Stimulated activated CD4-positive, alpha-beta T cell treated with anti-CD3 and anti-CD28 coated beads, Interleukin-2, amount 100 ng/mL, for 48 hours (primary cell): ENCODE results near the gene RYR3.

Source experiments
- DNase-seq, 2 donors: peaks; one replicate each; pipeline ENCODE4 v3.0.0-alpha.2; 2020

The RYR3 gene

DNA sequence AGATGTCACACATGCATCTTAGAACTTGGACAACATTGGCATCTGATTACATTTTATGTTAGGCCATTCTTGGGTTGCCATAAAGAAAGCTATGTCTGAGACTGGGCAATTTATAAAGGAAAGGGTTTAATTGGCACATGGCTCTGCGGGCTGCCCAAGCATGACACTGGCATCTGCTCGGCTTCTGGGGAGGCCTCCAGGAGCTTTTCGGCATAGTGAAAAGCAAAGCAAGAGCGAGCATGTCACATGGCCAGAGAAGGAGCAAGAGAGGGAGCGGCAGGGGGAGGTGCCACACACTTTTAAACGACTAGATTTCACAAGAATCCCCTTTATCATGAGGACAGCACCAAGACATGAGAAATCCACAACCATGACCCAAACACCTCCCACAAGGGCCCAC, 11.3 kb downstream of the RYR3 start:
- DNase-seq: no peak

DNA sequence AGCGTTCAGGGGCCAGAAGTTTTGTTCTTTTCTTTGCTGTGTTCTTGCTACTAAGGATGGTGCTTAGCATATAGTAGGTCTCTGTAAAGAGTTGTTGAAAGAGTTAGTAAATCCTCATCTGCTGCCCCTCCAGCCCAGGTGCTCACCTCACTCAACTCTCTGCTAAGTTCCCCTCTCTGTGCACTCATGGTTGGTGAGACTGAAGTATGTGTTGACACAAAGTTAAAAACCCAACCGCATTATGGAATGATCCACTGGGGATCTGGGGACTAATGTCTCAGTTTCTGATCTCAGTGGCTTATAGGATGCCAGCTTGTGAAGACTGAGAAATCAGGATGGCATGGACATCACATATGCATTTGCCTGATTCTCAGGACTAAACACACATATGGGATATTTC, 13.8 kb downstream of the RYR3 start:
- DNase-seq: no peak

DNA sequence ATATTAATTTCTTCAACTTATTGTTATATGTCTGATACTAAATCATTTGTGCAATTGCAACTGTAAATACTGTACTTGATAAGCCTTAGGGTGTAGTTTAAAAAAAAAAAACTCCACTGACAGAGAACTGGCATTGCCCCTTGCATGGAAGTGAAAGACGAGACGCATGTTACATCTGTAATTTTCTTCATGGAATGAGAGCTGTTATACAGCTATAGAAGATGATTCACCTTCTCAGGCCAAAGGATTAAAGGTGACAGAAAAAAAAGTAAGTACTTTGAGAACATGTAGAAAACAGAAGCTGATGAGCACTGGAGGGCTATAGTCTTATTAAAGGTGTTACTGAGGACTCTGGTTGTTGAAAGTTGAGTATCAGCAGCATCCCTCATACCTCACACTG, 16.1 kb downstream of the RYR3 start:
- DNase-seq: no peak

DNA sequence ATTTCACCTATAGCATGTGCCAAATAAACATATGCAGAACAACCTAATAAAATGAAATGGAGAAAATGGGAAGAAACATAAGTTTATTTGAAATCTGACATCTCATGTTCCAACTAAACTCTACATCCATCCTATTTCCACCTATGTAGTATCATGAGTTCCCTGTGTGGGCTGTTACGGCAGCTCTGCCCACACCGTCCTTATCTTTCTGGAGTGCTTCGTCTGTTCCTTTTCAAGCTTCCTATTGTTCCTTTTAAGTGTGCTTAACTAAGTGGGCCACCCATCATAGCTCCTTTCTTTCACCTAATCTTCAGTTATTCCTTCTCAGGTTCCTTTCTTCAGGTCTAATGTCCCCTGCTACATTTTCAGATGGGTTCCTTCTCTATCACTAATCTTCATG, 17.3 kb downstream of the RYR3 start:
- no peak for DNase-seq

DNA sequence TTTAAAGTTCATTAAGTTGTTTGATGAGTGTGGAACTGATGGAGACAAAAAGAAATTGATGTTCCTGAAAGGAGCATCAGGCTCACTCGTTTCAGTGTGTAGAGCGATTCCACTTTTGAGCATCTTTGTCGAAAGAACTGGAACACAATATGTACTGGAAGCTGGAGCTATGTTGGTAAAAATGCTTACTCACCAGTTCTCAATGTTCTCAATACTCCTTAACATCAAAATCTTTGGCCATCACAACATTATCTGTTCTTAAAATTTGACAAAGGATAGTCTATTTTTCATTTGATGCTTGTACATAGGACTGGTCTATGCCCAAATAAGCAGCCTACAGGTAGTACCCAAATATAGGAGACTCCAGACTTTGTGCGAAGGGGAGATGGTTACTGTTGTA, 18.7 kb downstream of the RYR3 start:
- DNase-seq: no peak

- no peak for DNase-seq
Measured at GRCh38 chr15:33330931-33331330, 20.2 kb downstream of the RYR3 start.

- no peak for DNase-seq
Measured at GRCh38 chr15:33341953-33342352, 31.2 kb downstream of the RYR3 start.

DNA sequence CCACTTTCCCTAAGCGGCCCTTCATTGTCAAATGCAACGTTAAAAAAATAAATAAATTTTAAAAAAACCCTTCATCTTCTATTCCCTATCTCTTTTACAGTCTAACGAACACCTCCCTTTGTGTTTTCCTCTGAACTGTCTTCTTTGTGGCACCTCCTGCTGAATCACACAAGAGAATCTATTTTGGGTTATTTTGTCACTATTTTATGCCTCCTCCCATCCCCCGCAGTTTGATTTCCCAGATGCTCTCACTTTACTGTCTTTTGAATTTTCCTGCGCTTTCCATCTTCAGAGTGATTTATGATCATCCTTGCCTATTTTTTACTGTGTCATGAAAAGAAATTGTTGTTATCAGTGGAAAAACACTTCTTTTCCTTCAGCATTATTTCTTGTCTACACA, 32.5 kb downstream of the RYR3 start:
- DNase-seq: no peak

DNA sequence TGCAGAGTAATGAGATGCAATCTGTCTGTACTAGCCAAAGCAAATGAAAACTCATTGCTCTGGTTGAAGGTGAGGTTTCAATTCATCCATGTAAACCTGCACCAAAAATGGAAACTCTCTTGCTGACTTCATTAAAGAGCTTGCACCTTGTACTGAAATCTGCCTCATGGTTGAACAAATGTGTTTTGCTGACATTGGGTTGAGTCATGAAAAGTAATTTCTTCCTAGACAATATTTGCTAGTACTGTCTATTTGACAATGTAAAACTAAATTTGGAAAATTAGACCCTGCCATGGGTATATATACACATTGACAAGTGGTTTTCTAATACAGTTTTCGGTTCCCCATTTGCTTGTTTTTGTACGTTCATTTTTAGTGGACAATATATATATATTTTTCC, 33.3 kb downstream of the RYR3 start:
- DNase-seq: no peak

DNA sequence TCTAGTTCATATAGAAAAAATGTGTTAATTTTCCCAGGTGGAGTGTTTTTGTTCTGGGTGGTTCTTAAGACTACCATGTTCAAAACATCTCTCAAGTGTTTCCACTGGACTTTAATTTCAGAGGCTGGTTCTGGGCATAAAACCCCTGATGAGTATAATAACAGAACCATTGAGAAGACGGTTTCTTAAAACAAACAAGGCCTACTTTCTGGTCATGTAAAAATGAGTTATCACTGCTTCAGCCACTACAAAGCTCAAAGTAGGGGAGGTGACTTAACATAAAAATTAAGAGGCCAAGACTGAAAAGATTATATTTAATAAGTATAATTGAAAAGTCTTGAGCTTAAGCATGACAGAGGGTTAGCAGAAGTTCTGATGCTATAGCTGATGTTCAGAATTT, 33.8 kb downstream of the RYR3 start:
- no peak for DNase-seq

GRCh38 chr15:33354411-33354810, 43.6 kb downstream of the RYR3 start:
- no peak for DNase-seq

DNA sequence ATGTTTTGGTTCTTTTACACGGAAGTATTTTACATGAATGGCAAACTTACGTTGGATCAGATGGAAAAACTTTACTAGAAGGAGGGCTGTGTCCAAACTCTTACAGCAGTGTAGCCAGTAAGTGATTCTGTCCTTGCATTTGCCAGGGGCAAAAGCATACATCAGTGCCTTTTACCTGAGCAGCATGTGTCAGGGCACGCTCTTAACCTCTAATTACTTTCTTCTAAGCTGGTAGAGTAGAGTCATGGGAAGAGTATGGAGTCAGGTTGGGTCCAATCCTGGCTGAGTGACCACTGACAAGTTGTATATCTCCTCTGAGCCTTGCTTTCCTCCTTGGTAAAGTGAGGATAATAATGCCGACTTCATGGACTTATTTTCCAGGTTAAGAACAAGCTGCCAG, 47.1 kb downstream of the RYR3 start:
- DNase-seq: no peak

DNA sequence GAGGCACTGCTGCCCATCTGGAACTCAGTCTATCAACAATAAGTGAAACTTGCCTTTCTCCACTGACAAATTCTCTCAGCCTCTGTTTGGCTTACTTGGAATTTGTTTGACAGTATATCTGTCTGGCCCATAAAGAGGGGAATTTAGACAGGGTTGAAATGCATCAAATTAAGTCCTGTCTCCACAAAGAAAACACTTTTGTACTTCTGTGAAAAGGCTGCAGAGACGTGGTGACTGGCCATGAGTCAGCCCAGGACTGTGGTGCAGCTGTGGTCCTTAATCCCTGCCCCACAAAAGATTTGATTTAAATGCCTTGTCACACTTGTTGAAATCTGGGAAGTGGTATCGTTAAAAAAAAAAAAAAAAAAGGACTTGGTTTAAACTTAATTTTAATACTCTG, 47.5 kb downstream of the RYR3 start:
- DNase-seq: no peak

- no peak for DNase-seq
Measured at GRCh38 chr15:33360886-33361285, 50.1 kb downstream of the RYR3 start.

DNA sequence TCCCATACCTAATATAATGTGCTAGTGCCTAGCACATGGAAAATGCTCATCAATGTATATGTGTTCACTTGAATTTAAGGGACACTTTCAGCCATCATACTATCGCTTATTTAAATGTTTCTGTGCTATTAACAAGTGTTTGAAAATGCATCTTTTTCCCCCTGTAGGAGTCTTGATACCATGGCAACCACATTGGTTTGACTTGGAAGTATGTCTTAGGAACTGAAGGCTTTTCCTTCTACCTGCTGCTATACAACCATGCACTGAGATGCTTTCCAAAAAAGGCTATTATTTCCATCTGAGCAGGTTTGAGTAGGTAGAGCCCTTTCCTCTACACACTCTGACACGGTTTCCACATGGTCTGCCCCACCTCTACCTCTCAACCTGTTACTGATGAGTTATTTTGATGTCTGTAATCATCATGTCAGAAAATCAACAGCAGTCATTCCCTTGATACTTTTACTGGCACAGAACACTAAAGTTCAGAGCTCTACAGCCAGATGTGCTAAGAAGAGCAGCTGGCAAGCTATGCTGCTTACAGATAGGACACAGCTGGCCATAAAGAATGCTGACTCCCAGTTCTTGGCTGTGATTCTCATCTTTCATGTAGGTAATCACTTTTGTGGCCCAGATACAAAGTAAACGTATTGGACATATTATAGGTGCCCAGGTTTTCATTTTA, 59.3 kb downstream of the RYR3 start:
- DNase-seq: no peak

DNA sequence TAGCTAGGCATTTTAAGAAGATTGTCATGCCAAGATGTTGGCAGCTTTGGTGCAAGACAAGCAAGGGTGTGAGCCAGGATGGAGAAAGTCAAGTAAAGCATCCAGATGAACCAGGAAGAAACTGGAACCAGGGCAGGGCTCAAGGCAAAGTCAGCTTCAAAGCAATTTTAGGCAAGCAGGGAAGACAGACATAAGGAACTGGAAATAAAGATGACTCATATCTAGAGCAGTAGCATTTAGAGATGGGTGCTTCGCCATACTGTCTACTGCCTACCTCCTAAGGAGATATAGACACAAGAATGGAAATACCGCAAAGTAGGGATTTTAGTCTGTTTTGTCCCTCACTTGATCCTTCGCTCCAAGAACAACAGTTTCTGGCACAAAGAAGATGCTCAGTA, 59.9 kb downstream of the RYR3 start:
- DNase-seq: no peak

DNA sequence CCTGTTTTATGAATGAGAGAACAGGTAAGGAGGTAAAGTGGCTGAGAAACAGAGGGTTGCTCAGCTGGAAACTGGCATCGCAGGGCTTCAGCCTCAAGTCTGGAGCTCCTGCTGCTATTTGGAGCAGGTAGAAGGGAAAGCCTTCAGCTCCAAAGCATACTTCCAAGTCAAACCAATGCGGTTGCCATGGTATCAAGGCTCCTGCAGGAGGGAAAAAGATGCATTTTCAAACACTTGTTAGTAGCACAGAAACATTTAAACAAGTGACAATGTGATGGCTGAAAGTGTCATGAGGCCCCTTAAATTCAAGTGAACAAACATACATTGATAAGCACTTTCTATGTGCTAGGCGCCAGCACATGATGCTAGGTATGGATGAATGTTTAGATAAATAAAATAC, 60.4 kb downstream of the RYR3 start:
- no peak for DNase-seq

DNA sequence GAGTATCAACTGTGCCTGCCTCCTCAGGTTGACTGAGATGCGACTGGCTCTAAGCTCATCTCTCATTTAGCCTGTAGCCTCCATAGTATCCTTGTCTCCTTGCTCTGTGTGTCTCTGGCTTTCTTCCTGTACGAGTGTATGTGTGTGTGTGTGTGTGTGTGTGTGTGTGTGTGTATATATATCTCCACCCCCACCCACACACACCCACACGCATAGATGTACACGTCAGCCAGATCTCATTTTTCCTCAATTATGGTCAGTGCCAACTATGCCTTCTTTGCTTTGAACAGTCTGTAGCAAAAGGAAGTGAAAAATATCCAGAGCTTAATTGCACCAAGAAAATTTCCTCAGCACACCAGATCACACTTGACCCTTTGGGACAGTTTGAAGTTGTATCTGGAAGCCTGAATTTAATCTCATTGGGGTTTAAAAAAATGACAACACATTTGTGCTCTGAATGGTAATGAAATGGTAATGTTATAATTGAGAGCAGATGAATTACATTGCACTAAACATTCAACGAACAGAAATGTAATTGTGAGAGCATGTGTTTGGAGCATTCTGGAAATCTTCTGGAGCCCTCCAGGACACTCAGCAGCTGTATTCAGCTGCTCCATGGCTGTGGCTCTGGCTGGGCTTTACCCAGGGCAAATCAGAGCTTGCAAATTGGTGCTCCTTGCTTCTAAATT, 63.6 kb downstream of the RYR3 start:
- no peak for DNase-seq

DNA sequence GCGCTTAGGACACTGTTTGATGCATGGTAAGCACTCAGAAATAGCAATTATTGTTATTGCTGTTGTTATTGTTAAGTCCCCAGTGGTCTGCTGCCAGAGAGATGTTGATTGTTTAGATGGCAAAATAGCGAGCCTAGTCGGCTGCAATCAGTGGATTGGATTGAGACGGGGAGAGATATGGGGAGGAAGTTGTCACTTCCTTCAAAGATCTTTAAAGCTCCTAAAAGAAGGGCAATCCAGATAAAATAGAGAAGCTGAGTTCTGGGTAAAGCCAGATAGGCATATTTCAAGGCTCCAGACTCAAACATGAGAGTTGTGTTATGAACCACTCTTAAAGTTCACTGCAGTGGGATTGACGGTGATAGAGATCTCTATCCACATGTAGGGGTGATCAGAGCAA, 64.5 kb downstream of the RYR3 start:
- DNase-seq: no peak

GRCh38 chr15:33377204-33377603, 66.4 kb downstream of the RYR3 start:
- DNase-seq: no peak

- DNase-seq: no peak
Measured at GRCh38 chr15:33378866-33379480, 68.2 kb downstream of the RYR3 start.

DNA sequence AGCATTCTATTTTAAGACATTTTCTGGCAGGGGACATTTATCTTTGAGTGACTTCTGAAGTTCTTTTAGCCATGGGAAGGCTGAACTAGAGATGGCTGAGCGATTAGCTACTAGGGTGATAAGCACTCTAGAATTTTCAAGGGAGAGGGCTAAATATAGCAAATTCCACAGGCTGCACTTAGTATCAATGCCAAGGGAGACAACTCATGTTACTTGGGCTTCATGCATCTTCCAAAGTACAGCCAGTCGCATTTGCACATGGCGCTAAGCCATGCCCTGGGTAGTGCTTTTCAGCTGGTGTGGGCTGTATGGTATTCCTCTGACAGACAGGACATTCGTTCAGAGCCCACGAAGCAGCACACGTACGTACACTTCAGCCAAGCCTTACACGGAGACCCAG, 69.6 kb downstream of the RYR3 start:
- DNase-seq: no peak

GRCh38 chr15:33382491-33382890, 71.7 kb downstream of the RYR3 start:
- DNase-seq: no peak

- DNase-seq: no peak
Measured at GRCh38 chr15:33384307-33384706, 73.5 kb downstream of the RYR3 start.

- DNase-seq: no peak
Measured at GRCh38 chr15:33392453-33392852, 81.7 kb downstream of the RYR3 start.
